Stimulated activated naive CD8-positive, alpha-beta T cell treated with anti-CD3 and anti-CD28 coated beads, Interleukin-15, Interleukin-2, amounts not matched to agents 100 ng/mL and 50 ng/mL, for 24 hours (primary cell): ENCODE results near the gene RNF135.
A peak's percentile ranks its signal among the peaks of the same experiment; 100 is the strongest.
"Not testable (repeated sequence)": the region's sequence is repeated elsewhere in the genome, so short reads cannot be mapped to it uniquely, and the experiment has no call there.

ENCODE experiments used
- H3K27ac Mint-ChIP-seq: one replicate; pipeline ENCODE4 v1.8.0; 2021; ENCODE audit warnings: mild to moderate bottlenecking, mixed read lengths
- H3K27me3 Mint-ChIP-seq: one replicate; pipeline ENCODE4 v1.8.0; 2021; ENCODE audit warnings: mixed read lengths
- H3K36me3 Mint-ChIP-seq: one replicate; pipeline ENCODE4 v1.8.0; 2021; ENCODE audit warnings: low read depth, mixed read lengths
- H3K4me1 Mint-ChIP-seq: one replicate; pipeline ENCODE4 v1.8.0; 2021; ENCODE audit warnings: low read depth, mixed read lengths
- H3K4me3 Mint-ChIP-seq: one replicate; pipeline ENCODE4 v1.8.0; 2021; ENCODE audit warnings: mild to moderate bottlenecking, mixed read lengths
- H3K9me3 Mint-ChIP-seq: one replicate; pipeline ENCODE4 v1.8.0; 2021; ENCODE audit warnings: mixed read lengths

Gene RNF135

DNA sequence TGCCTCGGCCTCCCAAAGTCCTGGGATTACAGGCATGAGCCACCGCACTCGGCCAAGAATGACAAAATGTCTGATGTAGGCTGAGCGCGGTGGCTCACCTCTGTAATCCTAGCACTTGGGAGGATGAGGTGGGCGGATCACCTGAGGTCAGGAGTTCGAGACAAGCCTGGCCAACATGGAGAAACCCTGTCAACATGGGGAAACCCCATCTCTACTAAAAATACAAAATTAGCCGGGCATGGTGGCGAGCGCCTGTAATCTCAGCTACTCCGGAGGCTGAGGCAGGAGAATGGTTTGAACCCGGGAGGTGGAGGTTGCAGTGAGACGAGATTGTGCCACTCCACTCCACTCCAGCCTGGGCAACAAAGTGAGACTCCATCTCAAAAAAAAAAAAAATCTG lies 2.9 kb upstream of the RNF135 start:
- H3K27ac Mint-ChIP-seq, H3K9me3 Mint-ChIP-seq, H3K36me3 Mint-ChIP-seq: not testable (repeated sequence)
- Mint-ChIP-seq H3K4me3 (peak overlapping the region; percentile 48), H3K27me3 (peaks cover 17% of the 10 kb centered on the region), H3K4me1 (peaks cover 42% of the 10 kb centered on the region)

DNA sequence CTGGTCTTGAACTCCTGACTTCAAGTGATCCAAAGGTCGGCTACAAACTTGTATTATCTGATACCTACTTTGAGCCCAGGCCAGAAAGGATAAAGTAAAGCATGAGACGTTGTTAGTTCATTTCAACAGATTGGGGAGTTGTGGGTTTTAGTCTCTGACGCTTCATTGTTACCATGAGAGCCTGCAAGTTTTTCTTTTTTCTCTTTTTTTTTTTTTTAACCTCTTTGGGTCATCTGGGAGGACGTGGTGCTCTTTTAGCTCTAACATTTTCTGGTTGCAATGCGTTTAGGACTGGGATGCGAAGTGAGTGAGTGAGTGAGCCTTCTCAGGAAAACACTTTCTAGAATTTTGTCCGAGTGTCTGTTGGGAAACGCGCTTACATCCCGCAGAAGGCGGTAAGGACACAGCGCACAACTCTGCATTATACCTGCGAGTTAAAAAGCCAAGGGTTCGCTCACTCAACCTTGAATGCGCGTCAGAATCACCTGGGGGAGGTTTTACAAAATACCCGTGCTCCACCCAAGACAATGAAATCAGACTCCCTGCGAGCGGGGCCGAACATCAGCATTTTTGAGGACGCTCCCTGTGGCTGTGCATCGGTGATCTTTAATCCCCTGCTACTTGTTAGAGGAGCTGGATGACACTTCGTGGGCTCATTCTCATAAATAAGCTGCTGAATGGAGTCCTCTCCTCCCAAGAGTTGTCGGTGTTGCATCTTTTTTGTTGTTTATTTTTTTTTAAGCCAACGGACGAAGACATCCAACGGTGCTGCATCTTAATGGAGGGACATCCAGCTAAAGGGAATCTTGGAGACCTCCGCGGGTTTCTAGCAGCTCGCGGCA lies 629 bp upstream of the RNF135 start:
- Mint-ChIP-seq H3K36me3 (peaks cover 16% of the 10 kb centered on the region), H3K4me1 (peaks cover 51% of the 10 kb centered on the region), H3K9me3 (peaks cover 4% of the 10 kb centered on the region), H3K27ac (peak overlapping the region; percentile 84), H3K27me3 (peaks cover 17% of the 10 kb centered on the region), H3K4me3 (peak overlapping the region; percentile 88)

DNA sequence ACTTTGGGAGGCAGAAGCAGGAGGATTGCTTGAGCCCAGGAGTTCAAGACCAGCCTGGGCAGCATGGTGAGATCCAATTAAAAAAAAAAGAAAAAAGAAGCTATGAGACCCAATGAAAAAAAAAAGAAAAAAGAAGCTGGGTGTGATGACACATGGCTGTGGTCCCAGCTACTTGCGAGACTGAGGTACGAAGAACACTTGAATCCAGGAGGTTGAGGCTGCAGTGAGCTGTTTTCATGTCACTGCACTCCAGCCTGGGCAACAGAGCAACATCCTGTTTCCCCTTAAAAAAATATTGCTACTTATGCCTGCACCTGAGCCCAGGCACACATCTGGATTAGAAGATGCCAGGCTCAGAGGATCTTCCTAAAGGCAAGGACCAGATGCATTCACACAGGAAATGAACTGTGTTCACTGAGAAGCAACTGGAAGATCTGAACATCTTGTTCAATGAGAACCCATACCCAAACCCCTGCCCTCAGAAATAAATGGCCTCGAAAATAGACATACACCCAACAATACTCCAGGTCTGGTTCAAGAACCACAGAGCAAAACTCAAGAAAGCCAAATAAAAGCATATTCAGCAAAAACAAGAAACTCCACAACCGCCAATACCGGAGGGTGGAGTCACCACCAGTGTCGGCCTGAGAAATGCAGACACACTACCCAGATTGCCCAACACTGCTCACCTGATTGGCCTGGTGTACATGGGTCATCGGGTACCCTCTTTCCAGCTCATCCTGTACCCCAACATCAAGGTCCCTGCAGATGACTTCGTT lies 4.4 kb downstream of the RNF135 start:
- Mint-ChIP-seq H3K4me1 (peaks cover 30% of the 10 kb centered on the region), H3K4me3 (no peak overlapping the region), H3K27ac (no peak overlapping the region), H3K9me3 (peaks cover 4% of the 10 kb centered on the region), H3K27me3 (peaks cover 4% of the 10 kb centered on the region), H3K36me3 (peaks cover 31% of the 10 kb centered on the region)

DNA sequence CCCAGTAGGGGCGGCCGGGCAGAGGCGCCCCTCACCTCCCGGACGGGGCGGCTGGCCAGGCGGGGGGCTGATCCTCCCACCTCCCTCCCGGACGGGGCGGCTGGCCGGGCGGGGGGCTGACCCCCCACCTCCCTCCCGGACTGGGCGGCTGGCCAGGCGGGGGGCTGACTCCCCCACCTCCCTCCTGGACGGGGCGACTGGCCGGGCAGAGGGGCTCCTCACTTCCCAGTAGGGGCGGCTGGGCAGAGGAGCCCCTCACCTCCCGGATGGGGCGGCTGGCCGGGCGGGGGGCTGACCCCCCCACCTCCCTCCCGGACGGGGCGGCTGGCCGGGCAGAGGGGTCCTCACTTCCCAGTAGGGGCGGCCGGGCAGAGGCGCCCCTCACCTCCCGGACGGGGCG lies 9.1 kb downstream of the RNF135 start:
- not testable (repeated sequence) for H3K4me3 Mint-ChIP-seq, H3K27ac Mint-ChIP-seq, H3K9me3 Mint-ChIP-seq, H3K27me3 Mint-ChIP-seq
- Mint-ChIP-seq H3K36me3 (peaks cover 21% of the 10 kb centered on the region), H3K4me1 (peaks cover 12% of the 10 kb centered on the region)

DNA sequence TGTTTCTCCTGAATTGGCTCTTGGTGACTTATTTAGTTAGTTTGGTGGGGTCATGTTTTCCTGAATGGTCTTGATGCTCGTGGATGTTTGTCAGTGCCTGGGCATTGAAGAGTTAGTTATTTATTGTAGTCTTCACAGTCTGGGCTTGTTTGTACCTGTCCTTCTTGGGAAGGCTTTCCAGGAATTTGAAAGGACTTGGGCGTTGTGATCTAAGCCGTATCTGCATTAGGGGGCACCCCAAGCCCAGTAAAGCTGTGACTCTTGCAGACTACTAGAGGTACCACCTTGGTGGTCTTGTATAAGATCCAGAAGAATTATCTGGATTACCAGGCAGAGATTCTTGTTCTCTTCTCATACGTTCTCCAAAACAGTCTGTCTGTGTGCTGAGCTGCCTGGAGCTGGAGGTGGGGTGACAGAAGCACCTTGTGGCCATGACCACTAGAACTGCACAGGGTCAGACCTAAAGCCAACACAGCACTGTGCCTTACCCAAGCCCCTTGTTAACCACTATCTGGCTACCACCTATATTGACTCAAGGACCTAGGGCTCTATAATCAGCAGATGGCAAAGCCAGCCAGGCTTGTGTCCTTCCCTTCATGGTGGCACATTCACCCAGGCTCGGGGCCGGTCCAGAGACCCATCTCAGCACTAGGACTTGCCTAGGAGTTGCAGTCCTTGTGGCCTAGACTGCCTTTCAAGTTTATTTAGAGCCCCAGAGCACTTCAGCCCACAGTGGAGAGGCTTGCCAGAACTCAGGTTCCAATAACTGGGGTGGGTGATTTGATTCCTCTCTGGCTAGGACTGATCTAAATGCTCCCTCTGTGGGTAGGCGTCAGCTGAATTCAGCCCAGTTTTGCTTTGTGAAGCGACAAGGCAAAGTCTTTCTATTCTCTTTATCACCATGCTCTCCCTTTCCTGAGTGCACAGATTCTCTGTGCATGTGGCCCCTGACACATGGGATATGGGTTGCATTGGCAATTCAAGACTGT lies 11.0 kb downstream of the RNF135 start:
- Mint-ChIP-seq H3K4me1 (peaks cover 8% of the 10 kb centered on the region), H3K9me3 (no peaks in the 10 kb centered on the region), H3K36me3 (peaks cover 11% of the 10 kb centered on the region), H3K4me3 (no peak overlapping the region), H3K27ac (no peak overlapping the region), H3K27me3 (no peaks in the 10 kb centered on the region)

DNA sequence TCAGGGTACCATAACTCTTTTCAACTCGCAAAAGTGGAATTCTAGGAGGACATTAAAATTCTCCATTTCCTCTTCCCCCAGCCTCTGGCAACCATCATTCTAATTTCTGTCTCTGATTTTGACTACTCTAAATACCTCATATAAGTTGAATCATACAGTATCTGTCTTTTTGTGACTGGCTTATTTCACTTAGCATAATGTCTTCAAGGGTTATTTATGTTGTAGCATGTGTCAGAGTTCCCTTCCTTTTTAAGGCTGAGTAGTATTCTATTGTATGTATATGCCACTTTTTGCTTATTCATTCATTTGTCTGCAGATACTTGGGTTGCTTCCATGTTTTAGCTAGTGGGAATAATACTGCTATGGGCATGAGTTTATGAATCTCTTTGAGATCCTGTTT lies 12.0 kb downstream of the RNF135 start:
- Mint-ChIP-seq H3K4me3 (no peak overlapping the region), H3K27me3 (no peaks in the 10 kb centered on the region), H3K9me3 (no peaks in the 10 kb centered on the region), H3K36me3 (peaks cover 12% of the 10 kb centered on the region), H3K4me1 (peaks cover 8% of the 10 kb centered on the region), H3K27ac (no peak overlapping the region)

DNA sequence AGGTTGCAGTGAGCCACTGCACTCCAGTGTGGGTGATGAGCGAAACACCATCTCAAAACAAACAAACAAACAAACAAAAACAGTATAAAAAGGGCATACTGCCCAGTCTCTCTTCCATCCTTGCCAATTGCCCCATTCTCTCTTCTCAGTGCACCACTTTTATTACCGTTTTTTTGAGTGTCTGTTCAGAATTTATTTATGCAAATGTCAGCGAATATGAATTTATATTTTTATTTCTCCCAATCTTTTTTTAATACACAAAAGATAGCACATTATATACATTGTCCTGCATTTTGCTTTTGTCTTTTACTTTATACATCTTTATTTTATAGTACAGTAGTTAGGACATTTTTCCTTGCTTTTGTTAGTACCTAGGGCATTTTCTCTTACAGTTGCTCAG lies 19.6 kb downstream of the RNF135 start:
- H3K27ac Mint-ChIP-seq = no peak overlapping the region
- H3K36me3 Mint-ChIP-seq = peaks cover 21% of the 10 kb centered on the region

DNA sequence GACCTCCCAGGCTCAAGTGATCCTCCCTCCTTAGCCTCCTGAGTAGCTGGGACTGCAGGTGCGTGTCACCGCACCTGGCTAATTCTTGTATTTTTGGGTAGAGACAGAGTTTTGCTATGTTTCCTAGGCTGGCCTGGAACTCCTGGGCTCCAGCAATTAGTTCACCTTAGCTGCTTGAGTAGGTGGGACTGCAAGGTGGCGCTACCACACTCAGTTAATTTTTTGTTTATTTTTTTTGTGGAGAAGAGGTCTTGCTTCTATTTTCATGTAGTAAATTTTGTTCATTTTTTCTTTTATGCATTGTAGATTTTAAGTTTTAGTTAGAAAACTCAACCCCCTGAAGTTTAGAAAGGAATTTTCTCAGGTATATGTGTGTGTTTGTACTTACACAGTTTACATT lies 21.7 kb downstream of the RNF135 start:
- peaks cover 18% of the 10 kb centered on the region for H3K36me3 Mint-ChIP-seq
- no peak overlapping the region for H3K4me3 Mint-ChIP-seq
- no peaks in the 10 kb centered on the region for H3K9me3 Mint-ChIP-seq
- H3K4me1 Mint-ChIP-seq = no peaks in the 10 kb centered on the region
- no peak overlapping the region for H3K27ac Mint-ChIP-seq
- no peaks in the 10 kb centered on the region for H3K27me3 Mint-ChIP-seq

More for the DNA sequence above, 19.6 kb downstream of the RNF135 start:
- H3K9me3 Mint-ChIP-seq = no peaks in the 10 kb centered on the region
- no peaks in the 10 kb centered on the region for H3K4me1 Mint-ChIP-seq
- no peaks in the 10 kb centered on the region for H3K27me3 Mint-ChIP-seq
- H3K4me3 Mint-ChIP-seq = no peak overlapping the region

DNA sequence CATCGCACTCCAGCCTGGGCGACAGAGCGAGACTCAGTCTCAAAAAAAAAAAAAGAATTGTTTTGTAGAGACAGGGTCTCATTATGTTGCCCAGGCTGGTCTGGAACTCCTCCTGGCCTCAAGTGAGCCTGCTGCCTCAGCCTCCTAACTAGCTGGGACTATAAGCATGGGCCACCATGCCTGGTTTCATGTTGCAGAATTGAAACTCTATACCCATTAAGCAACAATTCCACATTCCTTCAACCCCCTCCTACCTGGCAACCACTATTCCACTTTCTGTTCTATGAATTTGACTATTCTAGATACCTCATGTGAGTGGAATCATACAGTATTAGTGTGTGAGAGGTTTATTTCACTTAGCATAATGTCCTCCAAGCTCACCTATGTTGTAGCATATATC lies 24.5 kb downstream of the RNF135 start:
- no peaks in the 10 kb centered on the region for H3K4me1 Mint-ChIP-seq
- no peak overlapping the region for H3K27ac Mint-ChIP-seq
- H3K9me3 Mint-ChIP-seq = no peaks in the 10 kb centered on the region
- H3K27me3 Mint-ChIP-seq = no peaks in the 10 kb centered on the region
- H3K4me3 Mint-ChIP-seq = no peak overlapping the region
- H3K36me3 Mint-ChIP-seq = peaks cover 26% of the 10 kb centered on the region

DNA sequence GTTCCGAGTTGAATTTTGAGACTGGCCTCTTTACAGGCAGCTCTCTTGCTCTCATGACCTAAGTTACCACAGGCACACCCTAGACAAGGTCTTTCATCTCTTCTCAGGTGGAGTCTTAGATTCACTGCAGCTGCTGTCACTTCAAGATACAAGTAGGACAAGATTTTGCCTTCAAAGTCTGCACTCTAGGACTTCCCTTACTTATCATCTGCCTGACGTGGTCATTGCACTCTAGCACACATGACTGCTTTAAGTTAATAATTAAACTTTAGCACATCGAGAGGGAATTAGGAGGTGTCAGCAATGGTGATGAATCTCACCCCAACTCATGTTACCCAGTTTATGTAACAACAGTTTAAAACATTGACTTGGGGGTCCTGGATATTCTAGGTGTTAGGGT lies 25.6 kb downstream of the RNF135 start:
- Mint-ChIP-seq H3K4me1 (no peaks in the 10 kb centered on the region), H3K36me3 (peaks cover 18% of the 10 kb centered on the region)

DNA sequence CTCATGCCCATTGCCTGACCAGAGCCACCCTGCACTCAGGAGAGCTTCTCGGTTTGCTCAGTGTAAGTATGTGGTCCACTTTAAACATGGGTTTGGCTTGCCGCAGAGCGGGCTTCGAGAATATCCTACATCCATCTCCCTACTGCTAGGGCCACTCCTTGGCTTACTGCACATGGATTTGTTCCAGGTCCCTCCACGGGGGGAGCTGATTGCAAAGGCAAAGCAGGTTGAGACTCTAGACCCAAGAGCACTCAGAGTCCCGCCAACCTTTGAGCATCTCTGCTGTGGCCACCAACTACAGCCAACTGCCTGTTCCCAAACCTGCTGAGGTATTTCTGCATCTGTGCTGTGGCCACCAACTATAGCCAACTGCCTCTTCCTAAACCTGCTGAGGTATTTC lies 26.4 kb downstream of the RNF135 start:
- H3K9me3 Mint-ChIP-seq = no peaks in the 10 kb centered on the region
- no peak overlapping the region for H3K27ac Mint-ChIP-seq
- H3K36me3 Mint-ChIP-seq = peaks cover 18% of the 10 kb centered on the region
- no peaks in the 10 kb centered on the region for H3K27me3 Mint-ChIP-seq
- no peaks in the 10 kb centered on the region for H3K4me1 Mint-ChIP-seq
- no peak overlapping the region for H3K4me3 Mint-ChIP-seq

More for the DNA sequence above, 25.6 kb downstream of the RNF135 start:
- Mint-ChIP-seq H3K27ac (no peak overlapping the region), H3K9me3 (no peaks in the 10 kb centered on the region), H3K27me3 (no peaks in the 10 kb centered on the region), H3K4me3 (no peak overlapping the region)

DNA sequence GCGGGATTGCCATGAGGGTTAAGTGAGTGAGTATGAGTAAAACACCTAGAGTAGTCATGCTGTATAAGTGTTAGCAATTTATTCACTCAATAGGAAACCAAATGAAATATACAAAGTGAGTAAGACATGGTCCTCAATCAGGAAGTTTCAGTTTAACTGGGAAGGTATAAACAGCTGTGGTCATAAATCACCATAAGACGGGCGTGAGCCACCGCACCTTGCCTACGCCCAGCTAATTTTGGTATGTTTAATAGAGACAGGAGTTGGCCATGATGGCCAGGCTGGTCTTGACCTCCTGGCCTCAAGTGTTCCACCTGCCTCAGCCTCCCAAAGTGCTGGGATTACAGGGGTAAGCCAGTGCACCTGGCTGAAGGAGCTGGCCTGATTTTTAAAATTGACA lies 27.0 kb downstream of the RNF135 start:
- Mint-ChIP-seq H3K36me3 (peaks cover 18% of the 10 kb centered on the region), H3K4me3 (no peak overlapping the region), H3K4me1 (no peaks in the 10 kb centered on the region), H3K27me3 (no peaks in the 10 kb centered on the region), H3K27ac (no peak overlapping the region), H3K9me3 (no peaks in the 10 kb centered on the region)

DNA sequence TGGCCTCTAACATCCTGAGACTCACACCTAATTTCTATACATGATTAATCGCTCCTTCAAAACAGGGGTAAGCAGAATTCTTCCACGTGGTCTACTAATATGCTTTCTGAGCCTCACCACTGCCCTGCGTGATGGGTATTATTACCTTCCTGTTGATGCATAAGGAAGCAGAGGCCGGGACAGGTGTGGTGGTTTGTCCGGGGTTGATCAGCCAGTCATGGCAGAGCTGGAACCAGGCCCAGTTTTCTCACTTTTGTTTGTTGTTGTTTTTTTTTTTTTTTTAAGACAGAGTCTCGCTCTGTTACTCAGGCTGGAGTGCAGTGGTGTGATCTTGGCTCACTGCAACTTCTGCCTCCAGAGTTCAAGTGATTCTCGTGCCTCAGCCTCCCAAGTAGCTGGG lies 31.2 kb downstream of the RNF135 start:
- Mint-ChIP-seq H3K9me3 (no peaks in the 10 kb centered on the region), H3K27ac (no peak overlapping the region), H3K4me1 (no peaks in the 10 kb centered on the region), H3K36me3 (peaks cover 18% of the 10 kb centered on the region), H3K4me3 (no peak overlapping the region), H3K27me3 (peaks cover 3% of the 10 kb centered on the region)

DNA sequence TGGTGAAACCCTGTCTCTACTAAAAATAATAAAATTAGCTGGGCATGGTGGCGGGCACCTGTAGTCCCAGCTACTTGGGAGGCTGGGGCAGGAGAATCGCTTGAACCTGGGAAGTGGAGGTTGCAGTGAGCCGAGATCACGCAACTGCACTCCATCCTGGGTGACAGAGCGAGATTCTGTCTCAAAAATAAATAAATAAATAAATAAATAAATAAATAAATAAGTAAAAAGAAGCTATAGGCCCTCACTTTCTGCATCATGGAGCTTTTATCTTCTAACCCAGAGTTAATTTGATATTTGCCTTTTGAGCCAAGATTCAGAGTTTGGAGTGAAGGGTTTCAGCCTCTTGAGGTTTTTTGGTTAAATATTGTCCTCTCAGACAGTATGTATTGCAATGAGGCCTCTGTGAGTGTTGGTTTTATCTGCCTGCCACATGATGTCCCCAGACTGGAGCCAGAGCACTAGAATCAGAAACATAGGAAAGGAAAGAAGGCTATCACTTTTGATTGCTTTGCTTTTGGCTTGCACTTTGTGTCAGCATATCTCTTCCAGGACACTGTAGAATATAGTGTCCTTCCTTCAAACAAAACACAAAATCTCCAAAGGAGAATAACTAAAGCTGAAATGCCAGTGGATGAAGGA lies 32.5 kb downstream of the RNF135 start:
- Mint-ChIP-seq H3K4me3 (no peak overlapping the region), H3K4me1 (peaks cover 5% of the 10 kb centered on the region), H3K27ac (no peak overlapping the region), H3K36me3 (peaks cover 11% of the 10 kb centered on the region), H3K27me3 (peaks cover 7% of the 10 kb centered on the region), H3K9me3 (no peaks in the 10 kb centered on the region)
